GM19238 (cell line): ENCODE results near the gene DUSP8.

Source experiments
- DNase-seq: peaks from one replicate; pipeline ENCODE4 v3.0.0; 2011; ENCODE audit warnings: low spot score; ENCODE audit not compliant: insufficient read length

The DUSP8 gene

GRCh38 chr11:1533342-1533725, 38.7 kb downstream of the DUSP8 start:
- DNase-seq, result no peak

- DNase-seq, result no peak
Measured at GRCh38 chr11:1532606-1533341, 39.3 kb downstream of the DUSP8 start.

GRCh38 chr11:1532014-1532586, 40.0 kb downstream of the DUSP8 start:
- no peak for DNase-seq

- no peak for DNase-seq
Measured at GRCh38 chr11:1531449-1532013, 40.5 kb downstream of the DUSP8 start.

GRCh38 chr11:1530686-1531448, 41.2 kb downstream of the DUSP8 start:
- no peak for DNase-seq

- no peak for DNase-seq
Measured at GRCh38 chr11:1529774-1530173, 42.3 kb downstream of the DUSP8 start.

GRCh38 chr11:1529286-1529685, 42.8 kb downstream of the DUSP8 start:
- DNase-seq, result no peak

- no peak for DNase-seq
Measured at GRCh38 chr11:1528710-1529109, 43.4 kb downstream of the DUSP8 start.

- no peak for DNase-seq
Measured at GRCh38 chr11:1526785-1527184, 45.3 kb downstream of the DUSP8 start.

GRCh38 chr11:1523779-1524178, 48.3 kb downstream of the DUSP8 start:
- DNase-seq, result peak; percentile 53

- DNase-seq, result no peak
Measured at GRCh38 chr11:1523077-1523476, 49.0 kb downstream of the DUSP8 start.

GRCh38 chr11:1522081-1522424, 50.0 kb downstream of the DUSP8 start:
- DNase-seq, result no peak

- DNase-seq, result peak; percentile 83
Measured at GRCh38 chr11:1521382-1522080, 50.5 kb downstream of the DUSP8 start.

GRCh38 chr11:1520663-1521267, 51.3 kb downstream of the DUSP8 start:
- no peak for DNase-seq

- no peak for DNase-seq
Measured at GRCh38 chr11:1520209-1520662, 51.8 kb downstream of the DUSP8 start.

- DNase-seq, result no peak
Measured at GRCh38 chr11:1519028-1520010, 52.8 kb downstream of the DUSP8 start.

- DNase-seq, result no peak
Measured at GRCh38 chr11:1518301-1518700, 53.8 kb downstream of the DUSP8 start.

- no peak for DNase-seq
Measured at GRCh38 chr11:1517117-1518005, 54.7 kb downstream of the DUSP8 start.
